Measurements from ENCODE around the gene HECTD4. TPM values are rescaled to one million over a fixed set of nuclear protein-coding genes. Genes with fewer than 3 reads are reported as not detected.

The HECTD4 gene
- total and polyA plus RNA-seq, 4 donors = 4.3 to 80.1 (median 25.5) TPM

DNA sequence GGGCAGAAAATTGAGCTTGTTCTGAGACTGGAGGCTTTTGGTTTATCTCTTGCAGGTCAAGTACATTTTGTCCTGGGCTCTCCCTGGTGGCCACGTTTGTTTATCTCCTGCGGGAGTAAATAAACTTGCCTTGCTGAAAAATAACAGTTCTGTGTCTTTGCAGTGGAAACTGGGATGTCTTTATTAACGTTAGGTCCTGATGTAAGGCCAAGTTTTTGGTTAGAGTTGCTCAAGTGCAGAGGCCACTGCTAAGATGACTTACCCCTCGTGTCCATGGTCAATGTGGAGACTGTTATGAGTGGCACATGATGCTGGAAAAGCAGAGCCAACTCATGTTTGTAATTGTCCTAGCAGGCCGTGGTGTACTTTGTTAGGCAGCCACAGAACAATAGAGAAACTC lies 40.3 kb upstream of the HECTD4 start:
- no peak for DNase-seq (ENCODE audit: low spot score)
- TF ChIP-seq JUND (IDR thresholded peaks at IDR 0.05) = no peak
- TF ChIP-seq, protein P1, sequence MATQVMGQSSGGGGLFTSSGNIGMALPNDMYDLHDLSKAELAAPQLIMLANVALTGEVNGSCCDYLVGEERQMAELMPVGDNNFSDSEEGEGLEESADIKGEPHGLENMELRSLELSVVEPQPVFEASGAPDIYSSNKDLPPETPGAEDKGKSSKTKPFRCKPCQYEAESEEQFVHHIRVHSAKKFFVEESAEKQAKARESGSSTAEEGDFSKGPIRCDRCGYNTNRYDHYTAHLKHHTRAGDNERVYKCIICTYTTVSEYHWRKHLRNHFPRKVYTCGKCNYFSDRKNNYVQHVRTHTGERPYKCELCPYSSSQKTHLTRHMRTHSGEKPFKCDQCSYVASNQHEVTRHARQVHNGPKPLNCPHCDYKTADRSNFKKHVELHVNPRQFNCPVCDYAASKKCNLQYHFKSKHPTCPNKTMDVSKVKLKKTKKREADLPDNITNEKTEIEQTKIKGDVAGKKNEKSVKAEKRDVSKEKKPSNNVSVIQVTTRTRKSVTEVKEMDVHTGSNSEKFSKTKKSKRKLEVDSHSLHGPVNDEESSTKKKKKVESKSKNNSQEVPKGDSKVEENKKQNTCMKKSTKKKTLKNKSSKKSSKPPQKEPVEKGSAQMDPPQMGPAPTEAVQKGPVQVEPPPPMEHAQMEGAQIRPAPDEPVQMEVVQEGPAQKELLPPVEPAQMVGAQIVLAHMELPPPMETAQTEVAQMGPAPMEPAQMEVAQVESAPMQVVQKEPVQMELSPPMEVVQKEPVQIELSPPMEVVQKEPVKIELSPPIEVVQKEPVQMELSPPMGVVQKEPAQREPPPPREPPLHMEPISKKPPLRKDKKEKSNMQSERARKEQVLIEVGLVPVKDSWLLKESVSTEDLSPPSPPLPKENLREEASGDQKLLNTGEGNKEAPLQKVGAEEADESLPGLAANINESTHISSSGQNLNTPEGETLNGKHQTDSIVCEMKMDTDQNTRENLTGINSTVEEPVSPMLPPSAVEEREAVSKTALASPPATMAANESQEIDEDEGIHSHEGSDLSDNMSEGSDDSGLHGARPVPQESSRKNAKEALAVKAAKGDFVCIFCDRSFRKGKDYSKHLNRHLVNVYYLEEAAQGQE (IDR thresholded peaks at IDR 0.05) = no peak
- no peak for TF ChIP-seq FOXA1 (IDR thresholded peaks at IDR 0.05)
- no peak for TF ChIP-seq EGR1 (IDR thresholded peaks at IDR 0.05; ENCODE audit: low read depth in 2 of 2)
- TF ChIP-seq, protein P2, sequence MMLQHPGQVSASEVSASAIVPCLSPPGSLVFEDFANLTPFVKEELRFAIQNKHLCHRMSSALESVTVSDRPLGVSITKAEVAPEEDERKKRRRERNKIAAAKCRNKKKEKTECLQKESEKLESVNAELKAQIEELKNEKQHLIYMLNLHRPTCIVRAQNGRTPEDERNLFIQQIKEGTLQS (IDR thresholded peaks at IDR 0.05) = no peak
- no peak for TF ChIP-seq FOXA2 (IDR thresholded peaks at IDR 0.05)
- peak; percentile 79 for TF ChIP-seq SP1 (IDR thresholded peaks at IDR 0.05)
- TF ChIP-seq GABPA (IDR thresholded peaks at IDR 0.05 in 1 of 2, conservative IDR thresholded peaks at IDR 0.05 in 1 of 2) = no peak
- TF ChIP-seq, protein P3, sequence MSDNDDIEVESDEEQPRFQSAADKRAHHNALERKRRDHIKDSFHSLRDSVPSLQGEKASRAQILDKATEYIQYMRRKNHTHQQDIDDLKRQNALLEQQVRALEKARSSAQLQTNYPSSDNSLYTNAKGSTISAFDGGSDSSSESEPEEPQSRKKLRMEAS (IDR thresholded peaks at IDR 0.05) = no peak
- TF ChIP-seq RXRA (IDR thresholded peaks at IDR 0.05) = peak; percentile 33 to 47
- TF ChIP-seq RAD21 (IDR thresholded peaks at IDR 0.05) = no peak
- TF ChIP-seq YY1 (IDR thresholded peaks at IDR 0.05) = peak; percentile 37
- TF ChIP-seq HNF4G (IDR thresholded peaks at IDR 0.05) = no peak
- TF ChIP-seq, protein P4, sequence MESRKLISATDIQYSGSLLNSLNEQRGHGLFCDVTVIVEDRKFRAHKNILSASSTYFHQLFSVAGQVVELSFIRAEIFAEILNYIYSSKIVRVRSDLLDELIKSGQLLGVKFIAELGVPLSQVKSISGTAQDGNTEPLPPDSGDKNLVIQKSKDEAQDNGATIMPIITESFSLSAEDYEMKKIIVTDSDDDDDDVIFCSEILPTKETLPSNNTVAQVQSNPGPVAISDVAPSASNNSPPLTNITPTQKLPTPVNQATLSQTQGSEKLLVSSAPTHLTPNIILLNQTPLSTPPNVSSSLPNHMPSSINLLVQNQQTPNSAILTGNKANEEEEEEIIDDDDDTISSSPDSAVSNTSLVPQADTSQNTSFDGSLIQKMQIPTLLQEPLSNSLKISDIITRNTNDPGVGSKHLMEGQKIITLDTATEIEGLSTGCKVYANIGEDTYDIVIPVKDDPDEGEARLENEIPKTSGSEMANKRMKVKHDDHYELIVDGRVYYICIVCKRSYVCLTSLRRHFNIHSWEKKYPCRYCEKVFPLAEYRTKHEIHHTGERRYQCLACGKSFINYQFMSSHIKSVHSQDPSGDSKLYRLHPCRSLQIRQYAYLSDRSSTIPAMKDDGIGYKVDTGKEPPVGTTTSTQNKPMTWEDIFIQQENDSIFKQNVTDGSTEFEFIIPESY (IDR thresholded peaks at IDR 0.05) = no peak
- peak; percentile 8 to 59 for TF ChIP-seq HNF4A (conservative IDR thresholded peaks at IDR 0.05)
- TF ChIP-seq NR2F2 (IDR thresholded peaks at IDR 0.05) = peak; percentile 47
- TF ChIP-seq, protein P5, sequence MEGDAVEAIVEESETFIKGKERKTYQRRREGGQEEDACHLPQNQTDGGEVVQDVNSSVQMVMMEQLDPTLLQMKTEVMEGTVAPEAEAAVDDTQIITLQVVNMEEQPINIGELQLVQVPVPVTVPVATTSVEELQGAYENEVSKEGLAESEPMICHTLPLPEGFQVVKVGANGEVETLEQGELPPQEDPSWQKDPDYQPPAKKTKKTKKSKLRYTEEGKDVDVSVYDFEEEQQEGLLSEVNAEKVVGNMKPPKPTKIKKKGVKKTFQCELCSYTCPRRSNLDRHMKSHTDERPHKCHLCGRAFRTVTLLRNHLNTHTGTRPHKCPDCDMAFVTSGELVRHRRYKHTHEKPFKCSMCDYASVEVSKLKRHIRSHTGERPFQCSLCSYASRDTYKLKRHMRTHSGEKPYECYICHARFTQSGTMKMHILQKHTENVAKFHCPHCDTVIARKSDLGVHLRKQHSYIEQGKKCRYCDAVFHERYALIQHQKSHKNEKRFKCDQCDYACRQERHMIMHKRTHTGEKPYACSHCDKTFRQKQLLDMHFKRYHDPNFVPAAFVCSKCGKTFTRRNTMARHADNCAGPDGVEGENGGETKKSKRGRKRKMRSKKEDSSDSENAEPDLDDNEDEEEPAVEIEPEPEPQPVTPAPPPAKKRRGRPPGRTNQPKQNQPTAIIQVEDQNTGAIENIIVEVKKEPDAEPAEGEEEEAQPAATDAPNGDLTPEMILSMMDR (IDR thresholded peaks at IDR 0.05; ENCODE audit: low read depth, low read length, missing input control) = no peak
- no peak for TF ChIP-seq TAF1 (conservative IDR thresholded peaks at IDR 0.05)
- no peaks in the 10 kb centered on the region for H3K36me3 ChIP-seq (ENCODE audit: control insufficient read depth in 4 of 4, insufficient read depth in 3 of 4, low read depth in 1 of 4, low read length in 3 of 4)
- H3K4me1 ChIP-seq (ENCODE audit: control insufficient read depth in 4 of 4, insufficient read depth in 4 of 4, low read length in 3 of 4) = peaks cover 10 to 44% (median 35%) of the 10 kb centered on the region in 4 donors
- no peaks in the 10 kb centered on the region for H3K9me3 ChIP-seq (ENCODE audit: control insufficient read depth in 4 of 4, low read length in 3 of 4)
- H3K9ac ChIP-seq (ENCODE audit: low read depth in 1 of 2, low read length in 2 of 2) = no peak overlapping the region
- no peaks in the 10 kb centered on the region for H3K27me3 ChIP-seq (ENCODE audit: control insufficient read depth in 4 of 4, insufficient read depth in 4 of 4, low read length in 3 of 4)
- peak overlapping the region; percentile 45 to 67 for H3K27ac ChIP-seq (ENCODE audit: low read depth in 1 of 2, low read length in 2 of 2)
- no peak overlapping the region for H3K4me3 ChIP-seq (ENCODE audit: low read depth in 1 of 3, low read length in 3 of 3)
- WGBS = 23% methylated on average over 5 of the region's 5 CpGs

Measured in liver (tissue), 9 donors.